Thyroid gland (tissue), 4 donors: ENCODE results near the gene OXT. TPM values are rescaled to one million over a fixed set of nuclear protein-coding genes. Genes with fewer than 3 reads are reported as not detected.

Source experiments
- DNase-seq, 2 donors: peaks; one replicate each; pipeline ENCODE4 v3.0.0-alpha.2; 2019
- H3K27ac ChIP-seq, 3 donors: fragments of 200-600 bp; sonication (generic); 1 replicate in 2 of 3; 2 replicates in 1 of 3; pipeline ENCODE4 v1.5.1; 2016 to 2019; ENCODE audit warnings: mild to moderate bottlenecking in 1 of 3, moderate library complexity in 1 of 3
- H3K27me3 ChIP-seq: fragments of 200-600 bp; sonication (generic); one replicate; pipeline ENCODE4 v1.5.1; 2019
- H3K36me3 ChIP-seq, 2 donors: fragments of 200-600 bp; sonication (generic); one replicate each; pipeline ENCODE4 v1.5.1; 2016 to 2019
- H3K4me1 ChIP-seq, 2 donors: fragments of 200-600 bp; sonication (generic); one replicate each; pipeline ENCODE4 v1.5.1; 2017 to 2019
- H3K4me3 ChIP-seq, 3 donors: fragments of 200-600 bp; sonication (generic); replicated peaks in 1 of 3; 1 replicate in 2 of 3; 2 replicates in 1 of 3; pipeline ENCODE4 v1.5.1; 2016; ENCODE audit warnings: mild to moderate bottlenecking in 1 of 3
- H3K9me3 ChIP-seq: fragments of 200-600 bp; sonication (generic); one replicate; pipeline ENCODE4 v1.5.1; 2017
- CTCF ChIP-seq, 6 experiments: fragments of 200-600 bp in 3 of 6; fragments of 450-650 bp in 3 of 6; sonication (generic) in 3 of 6; IDR thresholded peaks; one replicate each; pipeline ENCODE4 v1.5.1; 2016 to 2019; ENCODE audit warnings: antibody characterized with exemption in 6 of 6, mild to moderate bottlenecking in 2 of 6, inconsistent platforms in 1 of 6, moderate library complexity in 1 of 6
- POLR2A ChIP-seq, 2 donors: fragments of 450-650 bp; IDR thresholded peaks; one replicate each; pipeline ENCODE4 v1.6.1; 2017; ENCODE audit warnings: antibody characterized with exemption in 2 of 2, mild to moderate bottlenecking in 2 of 2, moderate library complexity in 1 of 2
- WGBS, 2 donors: methylation state at CpG; one replicate each; pipeline ENCODE4 v1.1.5; 2017; 5-methylcytosine and 5-hydroxymethylcytosine counted together
- intact Hi-C: fragments of 100-400 bp; cut with DNase I; formaldehyde crosslinking; loops from one replicate; pipeline ENCODE4 v1.15.1; 2023
- total RNA-seq, 4 donors: library from RNA; depleted of rRNA; stranded (reverse); fragments of >200 nt; gene quantifications; one replicate each; pipeline ENCODE4 v1.2.3, GENCODE V29; 2016

Gene OXT
- total RNA-seq, 4 donors from 2014 or later = not detected

GRCh38 chr20:3121271-3121911, 50.0 kb downstream of the OXT start:
- intact Hi-C loops = no loop called here
- DNase-seq = no peak
- peaks cover 3 to 5% of the 10 kb centered on the region in 2 donors for H3K4me1 ChIP-seq
- H3K4me3 ChIP-seq = no peak overlapping the region
- TF ChIP-seq CTCF (IDR thresholded peaks at IDR 0.05) (no peak), POLR2A (IDR thresholded peaks at IDR 0.05) (no peak)
- H3K27me3 ChIP-seq = no peaks in the 10 kb centered on the region
- peaks cover 8 to 12% of the 10 kb centered on the region in 2 donors for H3K36me3 ChIP-seq
- WGBS, 2 donors = 65 to 82% methylated on average over 8 to 11 of the region's 11 CpGs
- no peak overlapping the region for H3K27ac ChIP-seq
- H3K9me3 ChIP-seq = no peaks in the 10 kb centered on the region

Other genes with a start within 250 kb of the OXT start
- 10 to 100 TPM; 38.0 to 95.9 (median 63.4) TPM for gene PCED1A, start 231.0 kb upstream of the OXT start, total RNA-seq
- 10 to 100 TPM; 26.7 to 44.9 (median 43.4) TPM for gene VPS16, start 230.9 kb upstream of the OXT start, total RNA-seq
- gene PTPRA, start 198.1 kb upstream of the OXT start, total RNA-seq = 100 to 1,000 TPM in 2 of 4 donors, 10 to 100 TPM in 2; 73.4 to 110 (median 93.1) TPM
- gene GNRH2, start 28.0 kb upstream of the OXT start, total RNA-seq = 1 to 10 TPM in 1 of 4 donors, not detected in 3; 1.6 TPM
- gene MRPS26, start 25.6 kb upstream of the OXT start, total RNA-seq = 100 to 1,000 TPM in 2 of 4 donors, 10 to 100 TPM in 2; 56.3 to 148 (median 86.4) TPM
- not detected for gene AVP, start 13.1 kb downstream of the OXT start, total RNA-seq
- gene FASTKD5, start 88.2 kb downstream of the OXT start, total RNA-seq = 10 to 100 TPM; 20.6 to 24.2 (median 21.3) TPM
- 10 to 100 TPM in 1 of 4 donors, 1 to 10 TPM in 3; 7.0 to 12.4 (median 8.7) TPM for gene UBOX5, start 88.2 kb downstream of the OXT start, total RNA-seq
- 10 to 100 TPM; 27.7 to 39.1 (median 35.1) TPM for gene LZTS3, start 101.9 kb downstream of the OXT start, total RNA-seq
- gene DDRGK1, start 133.1 kb downstream of the OXT start, total RNA-seq = 100 to 1,000 TPM in 3 of 4 donors, 10 to 100 TPM in 1; 95.5 to 136 (median 126) TPM
- gene ITPA, start 137.9 kb downstream of the OXT start, total RNA-seq = 10 to 100 TPM; 58.3 to 81.3 (median 68.2) TPM
- 100 to 1,000 TPM in 2 of 4 donors, 10 to 100 TPM in 2; 26.3 to 133 (median 85.8) TPM for gene SLC4A11, start 167.6 kb downstream of the OXT start, total RNA-seq